Measurements from ENCODE around the gene ZNF408. TPM values are rescaled to one million over a fixed set of nuclear protein-coding genes. Genes with fewer than 3 reads are reported as not detected.

ZNF408 gene
- total and polyA plus RNA-seq, 2 of the 13 experiments (the other 11 are each of a cell fraction or from before 2014, with no cell fraction given) = 11.2 to 12.5 TPM

DNA sequence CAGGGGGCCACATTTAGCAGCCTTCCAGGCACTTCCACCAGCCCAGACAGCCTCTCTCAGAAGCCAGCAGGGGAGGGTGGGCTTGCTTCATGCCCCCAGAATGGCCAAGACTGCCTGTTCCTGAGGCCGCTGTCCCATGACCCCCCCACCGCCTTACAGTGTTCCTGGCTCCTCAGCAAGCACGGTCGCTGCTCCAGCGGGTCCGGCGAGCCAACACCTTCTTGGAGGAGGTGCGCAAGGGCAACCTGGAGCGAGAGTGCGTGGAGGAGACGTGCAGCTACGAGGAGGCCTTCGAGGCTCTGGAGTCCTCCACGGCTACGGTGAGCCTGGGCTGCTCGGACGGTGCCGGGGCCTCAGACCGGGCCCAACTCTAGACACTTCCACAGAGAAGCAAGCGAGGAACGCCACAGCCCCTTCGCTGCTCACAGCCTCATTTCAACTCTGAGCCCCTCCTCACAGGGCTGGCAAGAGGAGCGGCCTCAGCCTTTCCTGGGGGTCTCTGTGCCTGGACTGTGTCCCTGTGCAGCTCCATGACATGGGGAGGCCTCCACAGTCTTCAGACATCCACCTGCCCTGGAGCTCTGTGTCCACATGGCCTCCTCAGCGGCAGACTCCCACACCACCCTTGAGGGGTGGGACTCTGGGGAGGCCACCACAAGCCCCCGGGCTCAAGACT is 18.9 kb downstream of the ZNF408 start (continued):
- no peak for TF ChIP-seq MAZ (IDR thresholded peaks at IDR 0.05; ENCODE audit: borderline replicate concordance, low read depth, low read length)
- no peak; the same call in 1 of the 2 replicates for TF ChIP-seq MAZ (CRISPR knock-in tag; IDR thresholded peaks at IDR 0.05; ENCODE audit: low read depth)
- TF ChIP-seq SAFB2 (CRISPR knock-in tag; IDR thresholded peaks at IDR 0.05; ENCODE audit: borderline replicate concordance, low read depth) = no peak
- TF ChIP-seq NFKBIZ (CRISPR knock-in tag; IDR thresholded peaks at IDR 0.05) = 0 out of 2 replicates have a peak, but pooled peaks have one; percentile 30
- 0 out of 2 replicates have a peak, but pooled peaks have one; percentile 8 for TF ChIP-seq ZNF747 (CRISPR knock-in tag; IDR thresholded peaks at IDR 0.05; ENCODE audit: borderline replicate concordance)
- TF ChIP-seq ZNF251 (CRISPR knock-in tag; IDR thresholded peaks at IDR 0.05) = no peak
- no peak for TF ChIP-seq ETV5 (CRISPR knock-in tag; IDR thresholded peaks at IDR 0.05; ENCODE audit: borderline replicate concordance)
- TF ChIP-seq ETV6 (CRISPR knock-in tag; conservative IDR thresholded peaks at IDR 0.05) = no peak
- TF ChIP-seq, protein P1, sequence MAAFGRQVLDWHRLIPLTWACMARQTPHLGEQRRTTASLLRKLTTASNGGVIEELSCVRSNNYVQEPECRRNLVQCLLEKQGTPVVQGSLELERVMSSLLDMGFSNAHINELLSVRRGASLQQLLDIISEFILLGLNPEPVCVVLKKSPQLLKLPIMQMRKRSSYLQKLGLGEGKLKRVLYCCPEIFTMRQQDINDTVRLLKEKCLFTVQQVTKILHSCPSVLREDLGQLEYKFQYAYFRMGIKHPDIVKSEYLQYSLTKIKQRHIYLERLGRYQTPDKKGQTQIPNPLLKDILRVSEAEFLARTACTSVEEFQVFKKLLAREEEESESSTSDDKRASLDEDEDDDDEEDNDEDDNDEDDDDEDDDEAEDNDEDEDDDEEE (CRISPR knock-in tag; IDR thresholded peaks at IDR 0.05) = no peak
- TF ChIP-seq SRF (IDR thresholded peaks at IDR 0.05; ENCODE audit: low read depth, low read length) = no peak
- TF ChIP-seq, protein P2, sequence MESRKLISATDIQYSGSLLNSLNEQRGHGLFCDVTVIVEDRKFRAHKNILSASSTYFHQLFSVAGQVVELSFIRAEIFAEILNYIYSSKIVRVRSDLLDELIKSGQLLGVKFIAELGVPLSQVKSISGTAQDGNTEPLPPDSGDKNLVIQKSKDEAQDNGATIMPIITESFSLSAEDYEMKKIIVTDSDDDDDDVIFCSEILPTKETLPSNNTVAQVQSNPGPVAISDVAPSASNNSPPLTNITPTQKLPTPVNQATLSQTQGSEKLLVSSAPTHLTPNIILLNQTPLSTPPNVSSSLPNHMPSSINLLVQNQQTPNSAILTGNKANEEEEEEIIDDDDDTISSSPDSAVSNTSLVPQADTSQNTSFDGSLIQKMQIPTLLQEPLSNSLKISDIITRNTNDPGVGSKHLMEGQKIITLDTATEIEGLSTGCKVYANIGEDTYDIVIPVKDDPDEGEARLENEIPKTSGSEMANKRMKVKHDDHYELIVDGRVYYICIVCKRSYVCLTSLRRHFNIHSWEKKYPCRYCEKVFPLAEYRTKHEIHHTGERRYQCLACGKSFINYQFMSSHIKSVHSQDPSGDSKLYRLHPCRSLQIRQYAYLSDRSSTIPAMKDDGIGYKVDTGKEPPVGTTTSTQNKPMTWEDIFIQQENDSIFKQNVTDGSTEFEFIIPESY (CRISPR knock-in tag; IDR thresholded peaks at IDR 0.05) = no peak
- no peak for TF ChIP-seq RXRB (CRISPR knock-in tag; IDR thresholded peaks at IDR 0.05; ENCODE audit: borderline replicate concordance)
- TF ChIP-seq ZFYVE20 (CRISPR knock-in tag; IDR thresholded peaks at IDR 0.05; ENCODE audit: borderline replicate concordance, low read depth) = 0 out of 2 replicates have a peak, but pooled peaks have one; percentile 40
- TF ChIP-seq NFIC (IDR thresholded peaks at IDR 0.05; ENCODE audit: low read length) = no peak
- TF ChIP-seq, protein P3, sequence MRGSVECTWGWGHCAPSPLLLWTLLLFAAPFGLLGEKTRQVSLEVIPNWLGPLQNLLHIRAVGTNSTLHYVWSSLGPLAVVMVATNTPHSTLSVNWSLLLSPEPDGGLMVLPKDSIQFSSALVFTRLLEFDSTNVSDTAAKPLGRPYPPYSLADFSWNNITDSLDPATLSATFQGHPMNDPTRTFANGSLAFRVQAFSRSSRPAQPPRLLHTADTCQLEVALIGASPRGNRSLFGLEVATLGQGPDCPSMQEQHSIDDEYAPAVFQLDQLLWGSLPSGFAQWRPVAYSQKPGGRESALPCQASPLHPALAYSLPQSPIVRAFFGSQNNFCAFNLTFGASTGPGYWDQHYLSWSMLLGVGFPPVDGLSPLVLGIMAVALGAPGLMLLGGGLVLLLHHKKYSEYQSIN (CRISPR knock-in tag; IDR thresholded peaks at IDR 0.05; ENCODE audit: borderline replicate concordance) = no peak
- peak; percentile 72 for TF ChIP-seq ZFX (CRISPR knock-in tag; IDR thresholded peaks at IDR 0.05; ENCODE audit: low read depth)
- TF ChIP-seq, protein P4, sequence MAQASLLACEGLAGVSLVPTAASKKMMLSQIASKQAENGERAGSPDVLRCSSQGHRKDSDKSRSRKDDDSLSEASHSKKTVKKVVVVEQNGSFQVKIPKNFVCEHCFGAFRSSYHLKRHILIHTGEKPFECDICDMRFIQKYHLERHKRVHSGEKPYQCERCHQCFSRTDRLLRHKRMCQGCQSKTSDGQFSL (CRISPR knock-in tag; IDR thresholded peaks at IDR 0.05) = no peak
- peak; percentile 74; the same call in 1 of the 2 replicates for TF ChIP-seq ZNF724P (CRISPR knock-in tag; IDR thresholded peaks at IDR 0.05; ENCODE audit: borderline replicate concordance)
- TF ChIP-seq, protein P5, sequence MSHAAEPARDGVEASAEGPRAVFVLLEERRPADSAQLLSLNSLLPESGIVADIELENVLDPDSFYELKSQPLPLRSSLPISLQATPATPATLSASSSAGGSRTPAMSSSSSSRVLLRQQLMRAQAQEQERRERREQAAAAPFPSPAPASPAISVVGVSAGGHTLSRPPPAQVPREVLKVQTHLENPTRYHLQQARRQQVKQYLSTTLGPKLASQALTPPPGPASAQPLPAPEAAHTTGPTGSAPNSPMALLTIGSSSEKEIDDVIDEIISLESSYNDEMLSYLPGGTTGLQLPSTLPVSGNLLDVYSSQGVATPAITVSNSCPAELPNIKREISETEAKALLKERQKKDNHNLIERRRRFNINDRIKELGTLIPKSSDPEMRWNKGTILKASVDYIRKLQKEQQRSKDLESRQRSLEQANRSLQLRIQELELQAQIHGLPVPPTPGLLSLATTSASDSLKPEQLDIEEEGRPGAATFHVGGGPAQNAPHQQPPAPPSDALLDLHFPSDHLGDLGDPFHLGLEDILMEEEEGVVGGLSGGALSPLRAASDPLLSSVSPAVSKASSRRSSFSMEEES (CRISPR knock-in tag; IDR thresholded peaks at IDR 0.05) = no peak
- TF ChIP-seq ZNF674 (CRISPR knock-in tag; IDR thresholded peaks at IDR 0.05; ENCODE audit: low read depth) = no peak
- no peak for TF ChIP-seq ZNF274 (CRISPR knock-in tag; IDR thresholded peaks at IDR 0.05)
- no peak; the same call in 1 of the 2 replicates for TF ChIP-seq SALL1 (CRISPR knock-in tag; IDR thresholded peaks at IDR 0.05)
- TF ChIP-seq, protein P6, sequence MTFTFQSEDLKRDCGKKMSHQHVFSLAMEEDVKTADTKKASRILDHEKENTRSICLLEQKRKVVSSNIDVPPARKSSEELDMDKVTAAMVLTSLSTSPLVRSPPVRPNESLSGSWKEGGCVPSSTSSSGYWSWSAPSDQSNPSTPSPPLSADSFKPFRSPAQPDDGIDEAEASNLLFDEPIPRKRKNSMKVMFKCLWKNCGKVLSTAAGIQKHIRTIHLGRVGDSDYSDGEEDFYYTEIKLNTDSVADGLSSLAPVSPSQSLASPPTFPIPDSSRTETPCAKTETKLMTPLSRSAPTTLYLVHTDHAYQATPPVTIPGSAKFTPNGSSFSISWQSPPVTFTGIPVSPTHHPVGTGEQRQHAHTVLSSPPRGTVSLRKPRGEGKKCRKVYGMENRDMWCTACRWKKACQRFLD (CRISPR knock-in tag; IDR thresholded peaks at IDR 0.05; ENCODE audit: borderline replicate concordance) = no peak
